Muscle of leg (tissue), 11 donors: ENCODE measurements around the gene NHLRC4. TPM values are rescaled to one million over a fixed set of nuclear protein-coding genes. Genes with fewer than 3 reads are reported as not detected.
"Not testable (repeated sequence)": the region's sequence is repeated elsewhere in the genome, so short reads cannot be mapped to it uniquely, and the experiment has no call there.

Experiments used
- DNase-seq: peaks from one replicate; pipeline ENCODE4 v3.0.0; 2013
- H3K27ac ChIP-seq: one replicate; pipeline ENCODE4 v1.5.1; 2013; ENCODE audit warnings: mild to moderate bottlenecking, low read length, control low read depth
- H3K27me3 ChIP-seq: one replicate; pipeline ENCODE4 v1.6.1; 2013; ENCODE audit warnings: low read length; ENCODE audit not compliant: control insufficient read depth, insufficient read depth
- H3K36me3 ChIP-seq: one replicate; pipeline ENCODE4 v1.6.1; 2013; ENCODE audit warnings: low read length; ENCODE audit not compliant: control insufficient read depth, insufficient read depth
- H3K4me1 ChIP-seq: one replicate; pipeline ENCODE4 v1.6.1; 2013; ENCODE audit warnings: low read length; ENCODE audit not compliant: control insufficient read depth, insufficient read depth
- H3K4me3 ChIP-seq: one replicate; pipeline ENCODE4 v1.5.1; 2013; ENCODE audit warnings: low read length, control low read depth
- H3K9me3 ChIP-seq: replicated peaks from 2 replicates; pipeline ENCODE4 v1.6.1; 2013; ENCODE audit warnings: low read depth, low read length; ENCODE audit not compliant: control insufficient read depth
- WGBS: methylation state at CpG from one replicate; pipeline ENCODE4 v1.1.5; 2013; ENCODE audit warnings: missing lambda C conversion rate; ENCODE audit not compliant: insufficient coverage; 5-methylcytosine and 5-hydroxymethylcytosine counted together
- polyA plus RNA-seq, 8 donors: library from polyadenylated mRNA; unstranded; fragments of 120-200 nt; gene quantifications; one replicate each; pipeline versions ENCODE4 v1.2.1 to v1.2.3, GENCODE V29; 2013; ENCODE audit warnings: inconsistent platforms in 1 of 8, low replicate concordance in 1 of 8; ENCODE audit not compliant: insufficient read length in 8 of 8, insufficient read depth in 1 of 8
- total RNA-seq: library from RNA; stranded (reverse); fragments of 120-200 nt; gene quantifications from one replicate; pipeline ENCODE4 v1.2.4, GENCODE V29; 2013

Gene NHLRC4
- total and polyA plus RNA-seq, 9 donors: 1.3 to 1.8 (median 1.5) TPM

GRCh38 chr16:592518-593306 lies 25.9 kb downstream of the NHLRC4 start:
- Histone ChIP-seq H3K27ac (no peak overlapping the region), H3K27me3 (no peaks in the 10 kb centered on the region), H3K4me3 (no peak overlapping the region), H3K9me3 (no peaks in the 10 kb centered on the region), H3K4me1 (peaks cover 35% of the 10 kb centered on the region), H3K36me3 (peaks cover 20% of the 10 kb centered on the region)
- WGBS: 68% methylated on average over 19 of the region's 24 CpGs
- DNase-seq: no peak

- 93% methylated on average over 5 of the region's 9 CpGs for WGBS
- H3K27ac ChIP-seq: no peak overlapping the region
- H3K36me3 ChIP-seq: peaks cover 20% of the 10 kb centered on the region
- peaks cover 28% of the 10 kb centered on the region for H3K4me1 ChIP-seq
- no peaks in the 10 kb centered on the region for H3K27me3 ChIP-seq
- no peaks in the 10 kb centered on the region for H3K9me3 ChIP-seq
- no peak overlapping the region for H3K4me3 ChIP-seq
- DNase-seq: no peak
Observed at GRCh38 chr16:593406-593805, 26.6 kb downstream of the NHLRC4 start.

GRCh38 chr16:593807-594206 lies 27.0 kb downstream of the NHLRC4 start:
- no peak for DNase-seq
- Histone ChIP-seq H3K9me3 (no peaks in the 10 kb centered on the region), H3K4me1 (peaks cover 25% of the 10 kb centered on the region), H3K36me3 (peaks cover 21% of the 10 kb centered on the region), H3K4me3 (no peak overlapping the region), H3K27me3 (no peaks in the 10 kb centered on the region), H3K27ac (no peak overlapping the region)
- 85% methylated on average over 15 of the region's 16 CpGs for WGBS

- peaks cover 28% of the 10 kb centered on the region for H3K36me3 ChIP-seq
- WGBS: 76% methylated on average over 5 of the region's 18 CpGs
- H3K4me3 ChIP-seq: no peak overlapping the region
- no peaks in the 10 kb centered on the region for H3K9me3 ChIP-seq
- H3K27me3 ChIP-seq: no peaks in the 10 kb centered on the region
- peaks cover 25% of the 10 kb centered on the region for H3K4me1 ChIP-seq
- no peak overlapping the region for H3K27ac ChIP-seq
- no peak for DNase-seq
Observed at GRCh38 chr16:595094-595528, 28.3 kb downstream of the NHLRC4 start.

- Histone ChIP-seq H3K36me3 (peaks cover 28% of the 10 kb centered on the region), H3K4me1 (peaks cover 17% of the 10 kb centered on the region), H3K27me3 (no peaks in the 10 kb centered on the region), H3K9me3 (no peaks in the 10 kb centered on the region), H3K4me3 (no peak overlapping the region), H3K27ac (no peak overlapping the region)
- WGBS: 86% methylated on average over 34 of the region's 34 CpGs
- DNase-seq: no peak
Observed at GRCh38 chr16:595942-596735, 29.3 kb downstream of the NHLRC4 start.

- 97% methylated on average over 12 of the region's 12 CpGs for WGBS
- Histone ChIP-seq H3K4me3 (no peak overlapping the region), H3K27me3 (no peaks in the 10 kb centered on the region), H3K27ac (no peak overlapping the region), H3K36me3 (peaks cover 32% of the 10 kb centered on the region), H3K4me1 (peaks cover 15% of the 10 kb centered on the region), H3K9me3 (no peaks in the 10 kb centered on the region)
- DNase-seq: no peak
Observed at GRCh38 chr16:596736-597060, 29.9 kb downstream of the NHLRC4 start.

GRCh38 chr16:597655-598054 lies 30.9 kb downstream of the NHLRC4 start:
- H3K9me3 ChIP-seq, H3K27ac ChIP-seq, H3K4me3 ChIP-seq, H3K27me3 ChIP-seq, DNase-seq: not testable (repeated sequence)
- H3K36me3 ChIP-seq: peaks cover 28% of the 10 kb centered on the region
- WGBS: 92% methylated on average over 2 of the region's 7 CpGs
- H3K4me1 ChIP-seq: peaks cover 13% of the 10 kb centered on the region

- 98% methylated on average over 37 of the region's 43 CpGs for WGBS
Observed at GRCh38 chr16:598823-599739, 32.3 kb downstream of the NHLRC4 start.

GRCh38 chr16:600781-601180 lies 34.0 kb downstream of the NHLRC4 start:
- Histone ChIP-seq H3K9me3 (peaks cover 4% of the 10 kb centered on the region), H3K4me1 (peaks cover 5% of the 10 kb centered on the region), H3K4me3 (no peak overlapping the region), H3K36me3 (peaks cover 18% of the 10 kb centered on the region), H3K27me3 (no peaks in the 10 kb centered on the region), H3K27ac (no peak overlapping the region)
- no peak for DNase-seq
- WGBS: no CpG with 5 or more reads among the region's 7 CpGs

More at GRCh38 chr16:598823-599739, 32.3 kb downstream of the NHLRC4 start:
- no peak for DNase-seq
- H3K27me3 ChIP-seq: no peaks in the 10 kb centered on the region
- H3K4me1 ChIP-seq: peaks cover 6% of the 10 kb centered on the region
- peaks cover 18% of the 10 kb centered on the region for H3K36me3 ChIP-seq
- H3K4me3 ChIP-seq: no peak overlapping the region
- no peaks in the 10 kb centered on the region for H3K9me3 ChIP-seq
- no peak overlapping the region for H3K27ac ChIP-seq
